Keratinocyte (primary cell): ENCODE results near the gene ACTR3.

ENCODE experiments used
- EZH2 ChIP-seq: IDR thresholded peaks from one replicate; pipeline ENCODE4 v1.6.1; 2012; ENCODE audit warnings: inconsistent platforms, mild to moderate bottlenecking, low read length, moderate library complexity
- TF ChIP-seq, protein P1 (sequence below), 3 experiments: IDR thresholded peaks in 1 of 3; conservative IDR thresholded peaks in 1 of 3; optimal IDR thresholded peaks in 1 of 3; 2 replicates in 2 of 3; 3 replicates in 1 of 3; pipeline versions ENCODE3 to v1.5.1; 2011; ENCODE audit warnings: low read length in 3 of 3, mild to moderate bottlenecking in 3 of 3, moderate library complexity in 2 of 3, control low read depth in 1 of 3, inconsistent platforms in 1 of 3; ENCODE audit not compliant: insufficient read depth in 2 of 3; ENCODE audit errors: extremely low read depth in 1 of 3

DNA sequence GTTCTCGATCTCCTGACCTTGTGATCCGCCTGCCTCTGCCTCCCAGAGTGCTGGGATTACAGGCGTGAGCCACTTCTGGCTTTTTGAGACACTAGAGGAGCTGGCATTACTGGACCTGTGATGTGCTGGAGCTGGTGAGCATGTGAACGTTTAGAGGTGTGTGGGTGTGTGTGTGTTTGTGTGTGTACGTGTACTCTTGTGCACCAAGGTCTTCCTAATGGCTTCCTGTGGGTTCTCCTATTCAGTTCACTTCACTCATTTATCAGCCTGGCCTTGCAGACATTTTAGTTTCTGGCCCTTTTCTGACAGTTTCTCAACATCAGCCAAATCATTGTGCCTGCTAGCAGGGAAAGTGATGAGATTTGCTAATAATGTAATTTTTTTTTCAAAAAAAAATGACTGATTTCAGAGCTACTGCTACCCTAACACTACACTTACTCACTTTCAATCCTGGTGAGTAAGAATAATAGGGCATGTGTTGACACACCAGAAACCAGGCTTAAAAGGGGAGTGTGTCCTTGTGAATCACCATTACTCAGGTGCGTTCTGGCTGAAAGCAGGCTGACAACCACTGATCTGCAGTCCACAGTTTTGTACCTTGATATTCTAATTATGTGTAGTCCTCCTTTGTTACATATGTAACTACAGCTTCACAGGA, 41.0 kb upstream of the ACTR3 start:
- no peak for TF ChIP-seq EZH2
- TF ChIP-seq, protein P1, sequence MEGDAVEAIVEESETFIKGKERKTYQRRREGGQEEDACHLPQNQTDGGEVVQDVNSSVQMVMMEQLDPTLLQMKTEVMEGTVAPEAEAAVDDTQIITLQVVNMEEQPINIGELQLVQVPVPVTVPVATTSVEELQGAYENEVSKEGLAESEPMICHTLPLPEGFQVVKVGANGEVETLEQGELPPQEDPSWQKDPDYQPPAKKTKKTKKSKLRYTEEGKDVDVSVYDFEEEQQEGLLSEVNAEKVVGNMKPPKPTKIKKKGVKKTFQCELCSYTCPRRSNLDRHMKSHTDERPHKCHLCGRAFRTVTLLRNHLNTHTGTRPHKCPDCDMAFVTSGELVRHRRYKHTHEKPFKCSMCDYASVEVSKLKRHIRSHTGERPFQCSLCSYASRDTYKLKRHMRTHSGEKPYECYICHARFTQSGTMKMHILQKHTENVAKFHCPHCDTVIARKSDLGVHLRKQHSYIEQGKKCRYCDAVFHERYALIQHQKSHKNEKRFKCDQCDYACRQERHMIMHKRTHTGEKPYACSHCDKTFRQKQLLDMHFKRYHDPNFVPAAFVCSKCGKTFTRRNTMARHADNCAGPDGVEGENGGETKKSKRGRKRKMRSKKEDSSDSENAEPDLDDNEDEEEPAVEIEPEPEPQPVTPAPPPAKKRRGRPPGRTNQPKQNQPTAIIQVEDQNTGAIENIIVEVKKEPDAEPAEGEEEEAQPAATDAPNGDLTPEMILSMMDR (optimal IDR thresholded peaks at IDR 0.05 in 1 of 3, IDR thresholded peaks at IDR 0.05 in 1 of 3, conservative IDR thresholded peaks at IDR 0.05 in 1 of 3; ENCODE audit: extremely low read depth in 1 of 3, insufficient read depth in 2 of 3, low read length in 3 of 3) = no peak
